Right lobe of liver (tissue), 4 donors: ENCODE data around the gene LIMK2.
"Not testable (repeated sequence)": the region's sequence is repeated elsewhere in the genome, so short reads cannot be mapped to it uniquely, and the experiment has no call there.

Source experiments
- CTCF ChIP-seq, 4 donors: fragments of 200-600 bp in 3 of 4; fragments of 450-650 bp in 1 of 4; IDR thresholded peaks; one replicate each; pipeline versions ENCODE4 v1.5.1 to v1.8.0; 2016 to 2022; ENCODE audit warnings: antibody characterized with exemption in 4 of 4, mild to moderate bottlenecking in 2 of 4
- POLR2A ChIP-seq: fragments of 450-650 bp; IDR thresholded peaks from one replicate; pipeline ENCODE4 v1.6.1; 2017; ENCODE audit warnings: antibody characterized with exemption, mild to moderate bottlenecking
- donor health status: DM: no; HTN: no; CAD: no.
- donor health status: DM: no; HTN: no; CAD: no.
- donor health status: DM: no; HTN: yes; CAD: no.

GRCh38 chr22:31205059-31205458, 7.0 kb upstream of the LIMK2 start:
- not testable (repeated sequence) for TF ChIP-seq CTCF (IDR thresholded peaks at IDR 0.05); POLR2A
